MM.1S (cell line): ENCODE data around the gene PTPRD.

ENCODE experiments used
- EZH2 ChIP-seq: fragments of 300-600 bp; sonication (generic); optimal IDR thresholded peaks from 2 replicates; pipeline ENCODE3; 2017; ENCODE audit warnings: low read depth, mild to moderate bottlenecking, antibody characterized with exemption, low read length, mixed read lengths
- EZH2phosphoT487 ChIP-seq: fragments of 300-600 bp; sonication (generic); IDR thresholded peaks from 2 replicates; pipeline ENCODE4 v1.6.1; 2018; ENCODE audit warnings: antibody characterized with exemption, low read length
- TF ChIP-seq, protein P1 (sequence below): fragments of 300-600 bp; sonication (generic); IDR thresholded peaks from 2 replicates; pipeline ENCODE4 v1.5.1; 2016; ENCODE audit warnings: antibody characterized with exemption, low read length, mixed read lengths

DNA sequence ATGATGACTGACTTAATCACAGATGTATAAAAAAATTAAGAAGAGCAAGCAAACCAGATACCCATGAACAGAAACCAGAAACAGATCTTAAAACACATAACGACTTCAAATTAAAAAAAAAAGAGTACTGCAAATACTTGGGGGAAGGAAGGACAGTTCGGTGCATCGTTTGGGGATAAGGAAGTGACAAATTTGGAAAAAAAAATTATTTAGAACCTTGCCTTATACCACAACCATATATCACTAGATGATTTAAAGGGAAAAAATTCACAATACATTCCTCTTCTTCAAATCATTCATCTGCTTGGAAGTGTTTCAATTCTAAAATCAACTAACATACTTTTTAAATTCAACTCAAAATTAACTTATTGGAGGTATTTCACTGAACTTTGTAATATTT lies 1774.7 kb downstream of the PTPRD start:
- TF ChIP-seq, protein P1, sequence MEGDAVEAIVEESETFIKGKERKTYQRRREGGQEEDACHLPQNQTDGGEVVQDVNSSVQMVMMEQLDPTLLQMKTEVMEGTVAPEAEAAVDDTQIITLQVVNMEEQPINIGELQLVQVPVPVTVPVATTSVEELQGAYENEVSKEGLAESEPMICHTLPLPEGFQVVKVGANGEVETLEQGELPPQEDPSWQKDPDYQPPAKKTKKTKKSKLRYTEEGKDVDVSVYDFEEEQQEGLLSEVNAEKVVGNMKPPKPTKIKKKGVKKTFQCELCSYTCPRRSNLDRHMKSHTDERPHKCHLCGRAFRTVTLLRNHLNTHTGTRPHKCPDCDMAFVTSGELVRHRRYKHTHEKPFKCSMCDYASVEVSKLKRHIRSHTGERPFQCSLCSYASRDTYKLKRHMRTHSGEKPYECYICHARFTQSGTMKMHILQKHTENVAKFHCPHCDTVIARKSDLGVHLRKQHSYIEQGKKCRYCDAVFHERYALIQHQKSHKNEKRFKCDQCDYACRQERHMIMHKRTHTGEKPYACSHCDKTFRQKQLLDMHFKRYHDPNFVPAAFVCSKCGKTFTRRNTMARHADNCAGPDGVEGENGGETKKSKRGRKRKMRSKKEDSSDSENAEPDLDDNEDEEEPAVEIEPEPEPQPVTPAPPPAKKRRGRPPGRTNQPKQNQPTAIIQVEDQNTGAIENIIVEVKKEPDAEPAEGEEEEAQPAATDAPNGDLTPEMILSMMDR: no peak
- TF ChIP-seq EZH2 (no peak), EZH2phosphoT487 (no peak)
